Adipocyte (in vitro differentiated cells): ENCODE results near the gene MTPN.

Experiments
- DNase-seq: peaks from one replicate; pipeline ENCODE4 v3.0.0-alpha.2; 2015; ENCODE audit warnings: low read depth
- H3K27me3 ChIP-seq: replicated peaks from 2 replicates; pipeline ENCODE4 v1.7.0; 2013; ENCODE audit warnings: mild to moderate bottlenecking, low read length, moderate library complexity; ENCODE audit not compliant: control insufficient read depth, insufficient read depth
- H3K36me3 ChIP-seq: 2 replicates; pipeline ENCODE4 v1.7.0; 2013; ENCODE audit warnings: low read length, mild to moderate bottlenecking, moderate library complexity; ENCODE audit not compliant: control insufficient read depth, insufficient read depth, severe bottlenecking
- H3K4me1 ChIP-seq: 2 replicates; pipeline ENCODE4 v1.7.0; 2013; ENCODE audit warnings: mild to moderate bottlenecking, low read length, moderate library complexity; ENCODE audit not compliant: control insufficient read depth, insufficient read depth
- H3K4me3 ChIP-seq: 2 replicates; pipeline ENCODE4 v1.7.0; 2013; ENCODE audit warnings: mild to moderate bottlenecking, low read length, moderate library complexity
- H3K9ac ChIP-seq: 2 replicates; pipeline ENCODE4 v1.7.0; 2013; ENCODE audit warnings: mild to moderate bottlenecking, low read length, moderate library complexity
- H3K9me3 ChIP-seq: 2 replicates; pipeline ENCODE4 v1.7.0; 2013; ENCODE audit warnings: mild to moderate bottlenecking, low read length, moderate library complexity; ENCODE audit not compliant: control insufficient read depth

Gene MTPN

GRCh38 chr7:135950429-135950828 is 26.7 kb downstream of the MTPN start:
- no peak for DNase-seq
- peaks cover 43% of the 10 kb centered on the region for H3K36me3 ChIP-seq
- no peak overlapping the region for H3K9ac ChIP-seq

GRCh38 chr7:135946289-135947055 is 30.7 kb downstream of the MTPN start:
- H3K36me3 ChIP-seq, result peaks cover 47% of the 10 kb centered on the region
- H3K9me3 ChIP-seq, result no peaks in the 10 kb centered on the region
- peaks cover 8% of the 10 kb centered on the region for H3K4me1 ChIP-seq
- H3K27me3 ChIP-seq, result no peaks in the 10 kb centered on the region
- no peak for DNase-seq
- H3K9ac ChIP-seq, result no peak overlapping the region
- H3K4me3 ChIP-seq, result no peak overlapping the region

More at GRCh38 chr7:135950429-135950828, 26.7 kb downstream of the MTPN start:
- peaks cover 8% of the 10 kb centered on the region for H3K4me1 ChIP-seq
- no peak overlapping the region for H3K4me3 ChIP-seq
- no peaks in the 10 kb centered on the region for H3K27me3 ChIP-seq
- H3K9me3 ChIP-seq, result no peaks in the 10 kb centered on the region

- no peak overlapping the region for H3K4me3 ChIP-seq
- no peak for DNase-seq
- H3K9me3 ChIP-seq, result no peaks in the 10 kb centered on the region
- H3K27me3 ChIP-seq, result no peaks in the 10 kb centered on the region
- H3K36me3 ChIP-seq, result peaks cover 36% of the 10 kb centered on the region
- no peaks in the 10 kb centered on the region for H3K4me1 ChIP-seq
- no peak overlapping the region for H3K9ac ChIP-seq
Measured at GRCh38 chr7:135944753-135945152, 32.4 kb downstream of the MTPN start.

GRCh38 chr7:135943134-135943879 is 33.9 kb downstream of the MTPN start:
- peak; percentile 25 for DNase-seq
- Histone ChIP-seq H3K4me3 (no peak overlapping the region), H3K36me3 (peaks cover 21% of the 10 kb centered on the region), H3K9ac (no peak overlapping the region), H3K9me3 (no peaks in the 10 kb centered on the region), H3K4me1 (peaks cover 5% of the 10 kb centered on the region), H3K27me3 (no peaks in the 10 kb centered on the region)

GRCh38 chr7:135942614-135943013 is 34.5 kb downstream of the MTPN start:
- DNase-seq, result no peak
- H3K36me3 ChIP-seq, result peaks cover 18% of the 10 kb centered on the region
- H3K9me3 ChIP-seq, result no peaks in the 10 kb centered on the region
- peaks cover 12% of the 10 kb centered on the region for H3K4me1 ChIP-seq
- H3K9ac ChIP-seq, result no peak overlapping the region
- H3K27me3 ChIP-seq, result no peaks in the 10 kb centered on the region
- H3K4me3 ChIP-seq, result no peak overlapping the region

GRCh38 chr7:135940077-135941075 is 36.8 kb downstream of the MTPN start:
- Histone ChIP-seq H3K4me1 (peaks cover 22% of the 10 kb centered on the region), H3K9me3 (no peaks in the 10 kb centered on the region), H3K36me3 (peaks cover 7% of the 10 kb centered on the region), H3K4me3 (no peak overlapping the region), H3K9ac (no peak overlapping the region), H3K27me3 (no peaks in the 10 kb centered on the region)
- DNase-seq, result no peak

- Histone ChIP-seq H3K9ac (no peak overlapping the region), H3K36me3 (peaks cover 4% of the 10 kb centered on the region), H3K4me1 (peaks cover 23% of the 10 kb centered on the region), H3K27me3 (no peaks in the 10 kb centered on the region), H3K9me3 (no peaks in the 10 kb centered on the region), H3K4me3 (no peak overlapping the region)
- DNase-seq, result no peak
Measured at GRCh38 chr7:135939261-135939812, 37.8 kb downstream of the MTPN start.

GRCh38 chr7:135938563-135938962 is 38.6 kb downstream of the MTPN start:
- Histone ChIP-seq H3K4me3 (no peak overlapping the region), H3K4me1 (peaks cover 31% of the 10 kb centered on the region), H3K9ac (no peak overlapping the region), H3K9me3 (no peaks in the 10 kb centered on the region), H3K36me3 (peaks cover 4% of the 10 kb centered on the region), H3K27me3 (no peaks in the 10 kb centered on the region)
- DNase-seq, result no peak

GRCh38 chr7:135938086-135938485 is 39.1 kb downstream of the MTPN start:
- H3K4me1 ChIP-seq, result peaks cover 31% of the 10 kb centered on the region
- H3K4me3 ChIP-seq, result no peak overlapping the region
- no peaks in the 10 kb centered on the region for H3K27me3 ChIP-seq
- DNase-seq, result no peak
- no peak overlapping the region for H3K9ac ChIP-seq
- no peaks in the 10 kb centered on the region for H3K36me3 ChIP-seq
- H3K9me3 ChIP-seq, result no peaks in the 10 kb centered on the region

- Histone ChIP-seq H3K27me3 (no peaks in the 10 kb centered on the region), H3K36me3 (no peaks in the 10 kb centered on the region), H3K9ac (no peak overlapping the region), H3K4me3 (no peak overlapping the region), H3K4me1 (peaks cover 31% of the 10 kb centered on the region), H3K9me3 (no peaks in the 10 kb centered on the region)
- DNase-seq, result peak; percentile 14
Measured at GRCh38 chr7:135936497-135937217, 40.5 kb downstream of the MTPN start.
